ENCODE measurements around the gene IL21R.

IL21R gene

GRCh38 chr16:27491894-27492587, 90.1 kb downstream of the IL21R start:
- no peak for DNase-seq

GRCh38 chr16:27492588-27492979, 90.6 kb downstream of the IL21R start:
- DNase-seq: no peak

GRCh38 chr16:27495191-27495590, 93.2 kb downstream of the IL21R start:
- DNase-seq: no peak

- no peak for DNase-seq
These were observed 96.3 kb downstream of the IL21R start for GRCh38 chr16:27498031-27498825.

DNA sequence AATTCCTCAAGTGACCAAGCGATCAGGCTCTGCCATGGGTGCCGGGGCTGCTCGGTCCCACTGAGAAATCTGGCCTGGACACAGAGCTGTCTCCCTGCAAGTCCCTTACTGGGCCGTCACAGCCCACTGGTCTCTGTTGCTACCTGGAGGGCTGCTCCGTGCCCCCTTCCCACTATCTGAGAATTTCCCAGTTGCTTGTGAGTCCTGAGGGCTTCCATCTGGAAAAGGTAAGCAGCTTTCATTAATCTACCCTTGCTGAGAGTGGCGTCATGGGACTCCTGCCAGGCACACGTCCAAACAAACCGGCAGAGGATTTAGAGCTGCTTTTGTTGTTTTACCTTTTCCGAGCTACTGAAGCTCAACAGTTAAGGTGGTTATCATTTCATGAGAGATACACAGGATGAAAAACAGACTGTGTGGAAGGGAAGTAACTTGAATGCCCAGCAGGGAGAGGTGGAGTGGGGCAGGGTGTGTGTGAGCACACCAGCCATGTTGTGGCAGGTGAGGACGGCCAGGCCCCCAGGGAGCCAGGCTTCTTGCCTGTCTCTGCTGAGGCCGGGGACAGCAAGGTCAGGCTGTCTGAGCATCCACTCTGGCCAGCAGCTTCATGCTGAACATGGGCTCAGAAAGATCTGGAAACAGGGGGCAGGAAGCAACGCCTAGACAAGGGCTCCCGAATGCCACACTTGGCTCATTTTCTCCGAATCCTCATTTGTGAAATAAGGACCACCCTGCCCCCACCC, 97.1 kb downstream of the IL21R start:
- DNase-seq: no peak

GRCh38 chr16:27499659-27500055, 97.7 kb downstream of the IL21R start:
- DNase-seq: no peak

DNA sequence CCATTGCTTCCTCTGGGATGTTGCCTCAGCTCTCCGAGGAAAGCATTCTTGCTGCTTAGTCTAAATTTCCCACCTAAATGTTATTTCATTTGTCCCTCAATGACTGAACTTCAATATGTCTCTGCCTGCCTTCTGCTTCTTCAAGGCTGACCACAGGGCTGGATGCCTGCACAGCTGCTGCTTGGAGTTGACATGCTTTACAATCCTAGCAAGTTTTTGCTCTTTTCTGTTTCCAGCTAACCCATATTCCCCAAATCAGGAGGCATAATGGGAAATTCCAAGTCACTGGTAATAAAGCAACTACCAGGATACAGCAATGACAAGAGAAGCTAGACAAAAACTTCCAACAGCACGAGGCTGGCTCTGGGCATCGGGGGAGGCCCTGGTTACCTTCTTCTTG, 98.8 kb downstream of the IL21R start:
- no peak for DNase-seq
